C4-2B (cell line): ENCODE measurements around the gene BBOX1.

Experiments used
- H3K27ac ChIP-seq: fragments of 450-650 bp; 2 replicates; pipeline ENCODE4 v1.5.1; 2017
- CTCF ChIP-seq: fragments of 450-650 bp; conservative IDR thresholded peaks from 2 replicates; pipeline ENCODE4 v1.5.1; 2017; ENCODE audit warnings: mild to moderate bottlenecking
- ZFX ChIP-seq: fragments of 450-650 bp; IDR thresholded peaks from 2 replicates; pipeline ENCODE4 v1.6.1; 2017

BBOX1 gene

DNA sequence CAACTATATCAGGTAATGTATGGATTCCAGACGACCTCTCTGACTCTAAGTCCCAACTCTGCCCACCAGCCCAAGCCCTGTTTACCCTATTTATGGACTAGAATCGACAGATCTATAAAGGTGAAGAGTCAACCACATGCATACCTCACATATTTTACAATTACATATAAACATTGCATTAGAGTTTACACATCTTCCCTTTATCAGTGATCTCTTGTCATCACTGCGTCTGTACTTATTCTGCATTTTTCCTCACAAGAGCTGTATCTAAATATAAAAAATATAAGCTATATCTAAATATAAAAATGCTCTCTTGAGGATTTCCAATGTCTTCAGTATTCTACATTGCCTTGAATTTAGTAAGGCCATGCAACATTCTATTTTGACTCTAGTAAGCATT is 38.2 kb upstream of the BBOX1 start:
- TF ChIP-seq CTCF (no peak), ZFX (no peak)
- H3K27ac ChIP-seq, result no peak overlapping the region

GRCh38 chr11:27002838-27003237 is 37.8 kb upstream of the BBOX1 start:
- TF ChIP-seq ZFX, result no peak
- no peak for TF ChIP-seq CTCF
- H3K27ac ChIP-seq, result no peak overlapping the region

GRCh38 chr11:27004103-27004502 is 36.5 kb upstream of the BBOX1 start:
- TF ChIP-seq ZFX, result no peak
- no peak overlapping the region for H3K27ac ChIP-seq

GRCh38 chr11:27008811-27009535 is 31.6 kb upstream of the BBOX1 start:
- no peak overlapping the region for H3K27ac ChIP-seq
- TF ChIP-seq CTCF, result no peak
- TF ChIP-seq ZFX, result no peak

GRCh38 chr11:27011560-27012233 is 28.9 kb upstream of the BBOX1 start:
- H3K27ac ChIP-seq, result no peak overlapping the region
- TF ChIP-seq ZFX, result no peak
- no peak for TF ChIP-seq CTCF

- no peak overlapping the region for H3K27ac ChIP-seq
- TF ChIP-seq CTCF (no peak), ZFX (no peak)
Observed at GRCh38 chr11:27012234-27012921, 28.2 kb upstream of the BBOX1 start.

GRCh38 chr11:27013781-27014361 is 26.7 kb upstream of the BBOX1 start:
- no peak overlapping the region for H3K27ac ChIP-seq
- TF ChIP-seq CTCF (no peak), ZFX (no peak)
